GM21576 (cell line): Measurements from ENCODE around the gene HOXA6.

Experiments
- ATAC-seq: cut with Tn5 transposase; IDR thresholded peaks from one replicate; pipeline ENCODE4 v1.9.1; 2021; ENCODE audit warnings: mild to moderate bottlenecking, moderate library complexity; ENCODE audit not compliant: unreplicated experiment

The HOXA6 gene

GRCh38 chr7:27185013-27185853 lies 37.7 kb upstream of the HOXA6 start, which contains the start of gene HOXA11:
Gene HOXA11, minus strand, starts transcription at chr7:27185232. Its CDS starts 88 bp downstream, at chr7:27185144.
- ATAC-seq, result no peak

GRCh38 chr7:27184337-27185012 lies 36.9 kb upstream of the HOXA6 start:
- no peak for ATAC-seq

GRCh38 chr7:27183682-27184336 lies 36.2 kb upstream of the HOXA6 start:
- no peak for ATAC-seq

- no peak for ATAC-seq
Measured at GRCh38 chr7:27182861-27183681, 35.5 kb upstream of the HOXA6 start.

GRCh38 chr7:27182285-27182841 lies 34.8 kb upstream of the HOXA6 start:
- ATAC-seq, result no peak

- no peak for ATAC-seq
Measured at GRCh38 chr7:27181795-27182275, 34.3 kb upstream of the HOXA6 start.

GRCh38 chr7:27180431-27181420 lies 33.2 kb upstream of the HOXA6 start:
- ATAC-seq, result no peak

- ATAC-seq, result no peak
Measured at GRCh38 chr7:27179503-27180430, 32.2 kb upstream of the HOXA6 start.

GRCh38 chr7:27179030-27179429 lies 31.5 kb upstream of the HOXA6 start:
- no peak for ATAC-seq

- ATAC-seq, result no peak
Measured at GRCh38 chr7:27178366-27178765, 30.8 kb upstream of the HOXA6 start.

- no peak for ATAC-seq
Measured at GRCh38 chr7:27177795-27178320, 30.3 kb upstream of the HOXA6 start.

GRCh38 chr7:27176962-27177794 lies 29.6 kb upstream of the HOXA6 start:
- ATAC-seq, result no peak

GRCh38 chr7:27176524-27176845 lies 28.9 kb upstream of the HOXA6 start:
- no peak for ATAC-seq

- ATAC-seq, result no peak
Measured at GRCh38 chr7:27175626-27176523, 28.3 kb upstream of the HOXA6 start.

- no peak for ATAC-seq
Measured at GRCh38 chr7:27174874-27175625, 27.5 kb upstream of the HOXA6 start.
